Thoracic aorta (tissue), 2 donors: ENCODE measurements around the gene C1S. TPM values are rescaled to one million over a fixed set of nuclear protein-coding genes. Genes with fewer than 3 reads are reported as not detected.

Experiments
- ATAC-seq: fragments of 150-250 bp; one replicate; pipeline ENCODE4 v1.8.0; 2017; ENCODE audit warnings: low read depth; ENCODE audit not compliant: insufficient number of reproducible peaks, low FRiP score
- DNase-seq: peaks from one replicate; pipeline ENCODE4 v3.0.0-alpha.2; 2020; ENCODE audit warnings: low spot score
- H3K27ac ChIP-seq, 2 donors: fragments of 200-600 bp; sonication (generic); 1 replicate in 1 of 2; 2 replicates in 1 of 2; pipeline ENCODE4 v1.5.1; 2016; ENCODE audit warnings: mild to moderate bottlenecking in 2 of 2, moderate library complexity in 2 of 2
- H3K27me3 ChIP-seq: fragments of 200-600 bp; sonication (generic); replicated peaks from 2 replicates; pipeline ENCODE4 v1.6.0; 2016; ENCODE audit warnings: mild to moderate bottlenecking; ENCODE audit not compliant: insufficient read depth
- H3K36me3 ChIP-seq: fragments of 200-600 bp; sonication (generic); one replicate; pipeline ENCODE4 v1.5.1; 2016
- H3K4me1 ChIP-seq, 2 donors: fragments of 200-600 bp; sonication (generic); 1 replicate in 1 of 2; 2 replicates in 1 of 2; pipeline versions ENCODE4 v1.5.1 to v1.6.0; 2016; ENCODE audit warnings: low read depth in 2 of 2, mild to moderate bottlenecking in 1 of 2; ENCODE audit not compliant: control insufficient read depth in 1 of 2
- H3K4me3 ChIP-seq: fragments of 200-600 bp; sonication (generic); 2 replicates; pipeline ENCODE4 v1.5.1; 2016; ENCODE audit warnings: mild to moderate bottlenecking
- H3K9me3 ChIP-seq: fragments of 200-600 bp; sonication (generic); 2 replicates; pipeline ENCODE4 v1.5.1; 2016
- CTCF ChIP-seq: fragments of 200-600 bp; sonication (generic); IDR thresholded peaks from one replicate; pipeline ENCODE4 v1.5.1; 2019; ENCODE audit warnings: antibody characterized with exemption
- total RNA-seq, 2 donors: library from RNA; depleted of rRNA; stranded (reverse); fragments of >200 nt; gene quantifications; one replicate each; pipeline versions ENCODE4 v1.1.0 to v1.2.3, GENCODE V29; 2016

C1S gene
- total RNA-seq, 2 donors from 2014 or later = 456 to 715 TPM

DNA sequence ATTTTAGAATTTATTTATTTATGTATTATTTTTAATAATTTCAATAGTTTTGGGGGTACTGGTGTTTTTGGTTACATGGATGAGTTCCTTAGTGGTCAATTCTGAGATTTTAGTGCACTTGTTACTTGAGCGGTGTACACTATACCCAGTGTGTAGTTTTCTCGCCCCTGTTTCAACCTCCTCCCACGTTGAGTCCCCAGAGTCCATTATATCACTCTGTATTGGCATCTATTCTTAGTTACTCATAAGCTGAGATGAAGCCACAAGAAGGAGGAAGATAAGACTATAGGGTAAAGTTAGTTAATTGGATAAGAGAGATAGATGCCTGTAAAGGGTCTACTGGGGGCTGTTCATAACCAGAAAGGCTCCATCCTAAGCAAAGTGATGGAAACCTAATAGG, 4.0 kb downstream of the C1S start:
- peaks cover 11 to 21% of the 10 kb centered on the region in 2 donors for H3K4me1 ChIP-seq
- no peaks in the 10 kb centered on the region for H3K27me3 ChIP-seq
- no peak for TF ChIP-seq CTCF
- H3K36me3 ChIP-seq = peaks cover 32% of the 10 kb centered on the region
- ATAC-seq (no peak), DNase-seq (no peak)
- H3K27ac ChIP-seq = no peak overlapping the region
- no peak overlapping the region for H3K4me3 ChIP-seq
- no peaks in the 10 kb centered on the region for H3K9me3 ChIP-seq

DNA sequence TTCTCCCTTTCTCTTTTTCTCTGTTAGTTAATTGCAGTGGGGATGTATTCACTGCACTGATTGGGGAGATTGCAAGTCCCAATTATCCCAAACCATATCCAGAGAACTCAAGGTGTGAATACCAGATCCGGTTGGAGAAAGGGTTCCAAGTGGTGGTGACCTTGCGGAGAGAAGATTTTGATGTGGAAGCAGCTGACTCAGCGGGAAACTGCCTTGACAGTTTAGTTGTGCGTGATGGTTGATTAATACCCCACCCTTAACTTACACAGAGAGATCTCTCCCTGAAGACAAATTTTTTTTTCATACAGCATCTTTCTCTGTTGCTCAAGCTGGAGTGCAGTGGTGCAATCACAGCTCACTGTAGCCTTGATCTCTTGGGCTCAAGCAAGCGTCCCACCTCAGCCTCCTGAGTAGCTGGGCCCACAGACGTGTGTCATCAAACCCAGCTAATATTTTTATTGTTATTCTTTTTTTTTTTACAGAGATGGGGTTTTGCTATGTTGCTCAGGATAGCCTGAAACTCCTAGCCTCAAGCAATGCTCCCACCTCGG, 4.6 kb downstream of the C1S start:
- no peak for DNase-seq
- Histone ChIP-seq H3K27ac (no peak overlapping the region), H3K27me3 (no peaks in the 10 kb centered on the region), H3K4me3 (no peak overlapping the region), H3K4me1 (peaks cover 6 to 15% of the 10 kb centered on the region in 2 donors), H3K9me3 (no peaks in the 10 kb centered on the region), H3K36me3 (peaks cover 37% of the 10 kb centered on the region)
- no peak for ATAC-seq
- TF ChIP-seq CTCF = no peak

DNA sequence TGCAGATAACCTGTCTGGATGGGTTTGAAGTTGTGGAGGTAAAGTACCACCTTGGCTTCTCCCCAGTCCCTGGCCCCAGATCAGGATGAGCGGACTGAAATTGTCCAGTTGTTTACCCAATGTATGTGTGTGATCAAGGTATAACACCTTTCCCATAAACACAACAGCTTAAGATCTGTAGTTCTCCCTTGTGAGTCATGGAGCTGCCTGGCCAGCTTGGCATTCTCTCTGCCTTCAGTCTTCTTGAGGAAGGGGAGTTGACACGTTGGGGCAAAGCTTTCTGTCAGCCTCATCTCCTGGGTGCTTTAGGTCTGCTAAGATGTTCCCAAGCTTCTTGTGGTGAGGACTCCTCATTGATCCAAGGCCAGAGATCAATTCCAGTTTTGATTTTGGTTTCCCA, 6.1 kb downstream of the C1S start:
- TF ChIP-seq CTCF = no peak
- ATAC-seq (no peak), DNase-seq (no peak)
- no peak overlapping the region for H3K27ac ChIP-seq
- no peak overlapping the region for H3K4me3 ChIP-seq
- peaks cover 43% of the 10 kb centered on the region for H3K36me3 ChIP-seq
- H3K9me3 ChIP-seq = no peaks in the 10 kb centered on the region
- no peaks in the 10 kb centered on the region for H3K27me3 ChIP-seq
- peaks cover 3 to 9% of the 10 kb centered on the region in 2 donors for H3K4me1 ChIP-seq

- Histone ChIP-seq H3K27ac (no peak overlapping the region), H3K4me1 (peaks cover 3 to 5% of the 10 kb centered on the region in 2 donors), H3K9me3 (no peaks in the 10 kb centered on the region), H3K27me3 (no peaks in the 10 kb centered on the region), H3K36me3 (peaks cover 43% of the 10 kb centered on the region), H3K4me3 (no peak overlapping the region)
- DNase-seq = no peak
- no peak for TF ChIP-seq CTCF
- ATAC-seq = no peak
Observed at GRCh38 chr12:7067096-7067495, 6.6 kb downstream of the C1S start.

- ATAC-seq (no peak), DNase-seq (no peak)
- Histone ChIP-seq H3K9me3 (no peaks in the 10 kb centered on the region), H3K4me1 (peaks cover 0 to 3% of the 10 kb centered on the region in 2 donors), H3K4me3 (no peak overlapping the region), H3K36me3 (peaks cover 43% of the 10 kb centered on the region), H3K27me3 (no peaks in the 10 kb centered on the region), H3K27ac (peak overlapping the region in 1 of 2 donors; percentile 40)
- TF ChIP-seq CTCF = no peak
Observed at GRCh38 chr12:7068240-7068993, 7.9 kb downstream of the C1S start.
